Spleen (tissue), 7 donors: ENCODE measurements around the gene MTFR2.

Experiments
- CTCF ChIP-seq, 11 experiments: fragments of 200-600 bp in 7 of 11; fragments of 450-650 bp in 4 of 11; sonication (generic) in 4 of 11; IDR thresholded peaks in 8 of 11; conservative IDR thresholded peaks in 3 of 11; 1 replicate in 7 of 11; 2 replicates in 4 of 11; pipeline versions ENCODE4 v1.4.0 to v1.8.0; 2016 to 2021; ENCODE audit warnings: antibody characterized with exemption in 11 of 11, inconsistent platforms in 4 of 11, mild to moderate bottlenecking in 1 of 11
- POLR2A ChIP-seq, 3 donors: fragments of 450-650 bp; IDR thresholded peaks; one replicate each; pipeline ENCODE4 v1.5.1; 2017; ENCODE audit warnings: antibody characterized with exemption in 3 of 3, mild to moderate bottlenecking in 1 of 3
- donor health status: DM: no; HTN: no; CAD: no; lungs with moderate emphysema.
- donor health status: DM: no; HTN: no; CAD: no.
- donor health status: DM: no; HTN: no; CAD: no.

GRCh38 chr6:136252441-136252840 is 2.3 kb upstream of the MTFR2 start:
- TF ChIP-seq CTCF (IDR thresholded peaks at IDR 0.05 in 8 of 11, conservative IDR thresholded peaks at IDR 0.05 in 3 of 11) (no peak), POLR2A (IDR thresholded peaks at IDR 0.05) (no peak)
